ENCODE data around the gene IMPA2. TPM values are rescaled to one million over a fixed set of nuclear protein-coding genes. Genes with fewer than 3 reads are reported as not detected.

Gene IMPA2
- total and polyA plus RNA-seq, 2 of the 8 experiments (the other 6 are each of a cell fraction or from before 2014, with no cell fraction given), result 102 to 140 TPM

GRCh38 chr18:11947214-11948191, 33.8 kb upstream of the IMPA2 start (continued):
- TF ChIP-seq CBX8 (IDR thresholded peaks at IDR 0.05; ENCODE audit: borderline replicate concordance, low read depth, low read length) (no peak), EGR1 (IDR thresholded peaks at IDR 0.05; ENCODE audit: borderline replicate concordance, low read depth, low read length) (peak; percentile 63; the same call in 1 of the 2 replicates), POLR2A (IDR thresholded peaks at IDR 0.05; ENCODE audit: control extremely low read depth in 1 of 2, low read depth in 2 of 2, low read length in 2 of 2) (peak in 1 of 2 experiments; percentile 61; a peak in 2 of 3 replicates), KDM1A (IDR thresholded peaks at IDR 0.05; ENCODE audit: borderline replicate concordance, low read length) (no peak), CHD7 (IDR thresholded peaks at IDR 0.05; ENCODE audit: insufficient replicate concordance, low read length) (peak; percentile 100), ZNF274 (IDR thresholded peaks at IDR 0.05; ENCODE audit: borderline replicate concordance, extremely low read depth, low read length) (no peak), CHD2 (IDR thresholded peaks at IDR 0.05; ENCODE audit: low read length) (no peak), TCF12 (IDR thresholded peaks at IDR 0.05; ENCODE audit: low read depth, low read length) (no peak), FOSL1 (IDR thresholded peaks at IDR 0.05; ENCODE audit: insufficient read depth, low read depth, low read length) (no peak), CREB1 (IDR thresholded peaks at IDR 0.05) (peak; percentile 26; the same call in 1 of the 2 replicates)

Data from H1 (cell line).